ENCODE measurements around the gene PIGH.

Gene PIGH

DNA sequence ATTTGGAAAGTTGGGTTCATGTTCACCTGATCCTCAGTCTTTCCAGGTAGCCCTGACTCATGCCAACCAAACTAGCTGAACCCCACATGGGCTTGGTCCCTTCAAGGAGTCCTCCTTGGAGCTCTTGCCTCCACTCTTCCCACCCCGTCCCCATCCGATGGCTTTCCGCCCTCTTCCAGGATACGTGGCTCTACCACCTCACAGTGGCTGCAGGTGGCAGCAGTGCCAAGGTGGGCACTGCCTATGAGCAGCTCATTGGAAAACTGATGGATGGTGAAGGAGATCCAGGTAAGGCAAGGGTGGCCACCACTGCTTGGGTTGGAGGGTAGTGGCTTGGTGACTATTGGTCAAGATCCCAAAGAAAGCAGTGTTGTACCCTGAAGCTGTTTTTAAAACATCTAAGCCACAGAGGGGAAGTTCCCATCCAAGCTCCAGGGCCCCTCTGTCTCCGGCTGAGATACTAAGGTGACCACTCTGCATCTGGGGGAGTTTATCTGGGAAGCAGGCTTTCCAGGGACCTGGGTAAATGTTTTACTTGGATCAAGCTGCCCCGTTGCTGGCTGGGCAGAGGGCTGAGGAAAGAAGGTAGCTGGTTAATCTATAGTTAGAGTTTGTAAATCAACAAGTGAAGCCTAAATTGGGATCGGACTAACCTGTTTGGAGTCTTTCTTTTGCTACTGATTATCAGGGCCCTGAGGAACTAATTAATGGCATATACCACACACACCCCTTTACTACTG lies 23.7 kb downstream of the PIGH start:
- ChIA-PET POLR2A (no interaction called here), CTCF (no interaction called here)
- TF ChIP-seq SP1 (IDR thresholded peaks at IDR 0.05) (no peak), NFRKB (IDR thresholded peaks at IDR 0.05) (no peak)
- no peak for DNase-seq (ENCODE audit: extremely low spot score)

GRCh38 chr14:67575684-67576083 lies 24.4 kb downstream of the PIGH start:
- no peak for DNase-seq (ENCODE audit: extremely low spot score)
- TF ChIP-seq LEF1 (IDR thresholded peaks at IDR 0.05; ENCODE audit: borderline replicate concordance) (no peak), ELF4 (IDR thresholded peaks at IDR 0.05) (no peak), PKNOX1 (IDR thresholded peaks at IDR 0.05) (no peak), FOXK2 (IDR thresholded peaks at IDR 0.05) (no peak), NFRKB (IDR thresholded peaks at IDR 0.05) (no peak), TARDBP (IDR thresholded peaks at IDR 0.05) (no peak), HDGF (IDR thresholded peaks at IDR 0.05; ENCODE audit: borderline replicate concordance) (no peak), ARNT (IDR thresholded peaks at IDR 0.05) (no peak), FOXM1 (IDR thresholded peaks at IDR 0.05; ENCODE audit: borderline replicate concordance) (no peak), SP1 (IDR thresholded peaks at IDR 0.05) (no peak), BHLHE40 (IDR thresholded peaks at IDR 0.05; ENCODE audit: borderline replicate concordance) (no peak), SUZ12 (IDR thresholded peaks at IDR 0.05) (no peak)
- ChIA-PET CTCF (no interaction called here), POLR2A (no interaction called here)

GRCh38 chr14:67574806-67575205 lies 25.3 kb downstream of the PIGH start:
- DNase-seq (ENCODE audit: extremely low spot score) = no peak
- ChIA-PET CTCF (no interaction called here), POLR2A (no interaction called here)
- no peak for TF ChIP-seq FOXA1 (IDR thresholded peaks at IDR 0.05)

- no peak for DNase-seq (ENCODE audit: extremely low spot score)
- POLR2A ChIA-PET = no interaction called here
- TF ChIP-seq LEF1 (IDR thresholded peaks at IDR 0.05; ENCODE audit: borderline replicate concordance) (no peak), NFRKB (IDR thresholded peaks at IDR 0.05) (no peak), SP1 (IDR thresholded peaks at IDR 0.05) (no peak), CTBP1 (IDR thresholded peaks at IDR 0.05; ENCODE audit: borderline replicate concordance) (no peak), BHLHE40 (IDR thresholded peaks at IDR 0.05; ENCODE audit: borderline replicate concordance) (no peak), TARDBP (IDR thresholded peaks at IDR 0.05) (no peak), FOXM1 (IDR thresholded peaks at IDR 0.05; ENCODE audit: borderline replicate concordance) (no peak)
- CTCF ChIA-PET = no interaction called here
Observed at GRCh38 chr14:67574156-67574555, 25.9 kb downstream of the PIGH start.

- no peak for TF ChIP-seq PKNOX1 (IDR thresholded peaks at IDR 0.05)
- TF ChIP-seq L3MBTL2 (conservative IDR thresholded peaks at IDR 0.05) = no peak
- no peak for TF ChIP-seq SP1 (IDR thresholded peaks at IDR 0.05)
- no peak for TF ChIP-seq LEF1 (IDR thresholded peaks at IDR 0.05; ENCODE audit: borderline replicate concordance)
- TF ChIP-seq NFRKB (IDR thresholded peaks at IDR 0.05) = no peak
- no peak for TF ChIP-seq CTBP1 (IDR thresholded peaks at IDR 0.05; ENCODE audit: borderline replicate concordance)
- ChIA-PET CTCF (no interaction called here), POLR2A (no interaction called here)
Observed at GRCh38 chr14:67573228-67574010, 26.6 kb downstream of the PIGH start.

DNA sequence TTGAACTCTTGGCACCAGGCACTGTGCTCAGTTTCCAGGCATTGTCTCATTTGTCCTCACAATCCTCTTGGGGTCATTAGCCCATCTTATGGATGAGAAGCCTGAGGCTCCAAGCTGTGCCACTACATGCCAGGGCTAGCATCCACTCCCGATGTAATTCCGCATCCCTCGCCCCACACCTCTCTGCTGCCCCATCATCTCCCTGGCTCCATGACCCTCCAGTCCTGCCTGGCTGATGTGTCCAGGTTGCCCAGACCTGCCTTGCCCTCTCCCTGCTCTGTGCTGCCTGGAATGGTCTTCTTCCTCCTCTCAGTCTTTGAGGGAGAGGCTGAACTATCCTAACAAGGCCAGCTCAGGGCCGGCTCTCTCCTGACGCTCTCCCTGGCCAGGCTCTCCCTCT lies 27.5 kb downstream of the PIGH start:
- no peak for TF ChIP-seq FOXM1 (IDR thresholded peaks at IDR 0.05; ENCODE audit: borderline replicate concordance)
- TF ChIP-seq ZNF384 (IDR thresholded peaks at IDR 0.05) = no peak
- no peak for TF ChIP-seq ELF4 (IDR thresholded peaks at IDR 0.05)
- TF ChIP-seq SP1 (IDR thresholded peaks at IDR 0.05) = no peak
- no peak for TF ChIP-seq SUZ12 (IDR thresholded peaks at IDR 0.05)
- CTCF ChIA-PET = interaction anchor here (1.0 to 3.0 kb wide), 6 partner anchors 9 to 146 kb away, joined by 3 to 42 read pairs (median 6); partner anchors contain the start of gene PLEKHH1
- POLR2A ChIA-PET = interaction anchor here (1.8 to 2.2 kb wide), 2 partner anchors 27 to 45 kb away, joined by 11 to 12 read pairs; partner anchors contain the start of gene PIGH
- no peak for DNase-seq (ENCODE audit: extremely low spot score)

More at GRCh38 chr14:67573228-67574010, 26.6 kb downstream of the PIGH start:
- DNase-seq (ENCODE audit: extremely low spot score) = no peak

GRCh38 chr14:67571991-67572323 lies 28.1 kb downstream of the PIGH start:
- no peak for DNase-seq (ENCODE audit: extremely low spot score)
- ChIA-PET CTCF (interaction anchor here (0.8 to 3.0 kb wide), 21 partner anchors 8 to 1213 kb away, joined by 3 to 42 read pairs (median 4); partner anchors contain the start of gene PLEKHH1), POLR2A (interaction anchor here (1.2 to 2.2 kb wide), 4 partner anchors 28 to 145 kb away, joined by 5 to 12 read pairs (median 9); partner anchors contain the start of genes PIGH and PLEKHH1)
- TF ChIP-seq FOXA1 (IDR thresholded peaks at IDR 0.05) (no peak), SP1 (IDR thresholded peaks at IDR 0.05) (no peak), TARDBP (IDR thresholded peaks at IDR 0.05) (no peak), FOXK2 (IDR thresholded peaks at IDR 0.05) (no peak), PKNOX1 (IDR thresholded peaks at IDR 0.05) (no peak), ZNF384 (IDR thresholded peaks at IDR 0.05) (no peak), HDGF (IDR thresholded peaks at IDR 0.05; ENCODE audit: borderline replicate concordance) (no peak), NFRKB (IDR thresholded peaks at IDR 0.05) (no peak), ELF4 (IDR thresholded peaks at IDR 0.05) (no peak), SUZ12 (IDR thresholded peaks at IDR 0.05) (no peak), BHLHE40 (IDR thresholded peaks at IDR 0.05; ENCODE audit: borderline replicate concordance) (no peak)
